Neural progenitor cell (in vitro differentiated cells): ENCODE results near the gene TMPRSS9.

Source experiments
- EZH2 ChIP-seq: fragments of 200-600 bp; sonication (generic); IDR thresholded peaks from 2 replicates; pipeline ENCODE4 v1.6.1; 2017; ENCODE audit warnings: antibody characterized with exemption, mild to moderate bottlenecking, moderate library complexity
- TF ChIP-seq, protein P1 (sequence below): fragments of 200-600 bp; sonication (generic); IDR thresholded peaks from 2 replicates; pipeline ENCODE4 v1.5.1; 2017; ENCODE audit warnings: antibody characterized with exemption, mild to moderate bottlenecking

DNA sequence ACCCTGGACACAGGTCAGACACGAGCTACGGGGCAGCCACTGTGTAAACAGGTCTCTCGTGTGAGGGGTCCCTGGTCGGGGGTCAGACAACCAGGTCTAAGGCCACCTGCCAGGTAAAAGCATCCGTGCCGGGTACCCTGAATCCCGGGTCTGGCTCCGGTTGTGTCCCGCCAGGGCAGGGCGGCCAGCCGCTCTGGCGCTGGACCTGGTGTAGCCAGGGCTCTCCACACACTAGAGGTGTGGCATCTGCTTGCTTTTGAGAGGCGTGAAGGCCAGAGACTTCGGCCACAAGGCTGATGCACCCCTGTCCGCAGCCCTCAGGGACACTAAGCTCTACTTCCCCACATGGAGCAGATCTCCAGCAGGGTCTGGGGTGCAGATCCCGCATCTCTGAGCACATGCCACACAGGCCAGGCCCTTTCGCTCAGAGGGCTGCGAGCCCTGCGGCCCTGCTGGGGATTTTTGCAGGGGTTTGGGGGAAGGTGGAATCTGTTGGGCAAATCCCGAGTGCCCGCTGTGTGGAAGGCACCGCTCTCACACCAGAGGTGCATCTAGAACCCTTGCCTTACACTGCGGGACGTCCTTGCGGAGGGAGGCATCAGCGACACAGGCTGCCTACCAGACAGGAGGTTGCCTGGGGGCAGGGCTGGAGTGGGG, 81.2 kb downstream of the TMPRSS9 start:
- TF ChIP-seq, protein P1, sequence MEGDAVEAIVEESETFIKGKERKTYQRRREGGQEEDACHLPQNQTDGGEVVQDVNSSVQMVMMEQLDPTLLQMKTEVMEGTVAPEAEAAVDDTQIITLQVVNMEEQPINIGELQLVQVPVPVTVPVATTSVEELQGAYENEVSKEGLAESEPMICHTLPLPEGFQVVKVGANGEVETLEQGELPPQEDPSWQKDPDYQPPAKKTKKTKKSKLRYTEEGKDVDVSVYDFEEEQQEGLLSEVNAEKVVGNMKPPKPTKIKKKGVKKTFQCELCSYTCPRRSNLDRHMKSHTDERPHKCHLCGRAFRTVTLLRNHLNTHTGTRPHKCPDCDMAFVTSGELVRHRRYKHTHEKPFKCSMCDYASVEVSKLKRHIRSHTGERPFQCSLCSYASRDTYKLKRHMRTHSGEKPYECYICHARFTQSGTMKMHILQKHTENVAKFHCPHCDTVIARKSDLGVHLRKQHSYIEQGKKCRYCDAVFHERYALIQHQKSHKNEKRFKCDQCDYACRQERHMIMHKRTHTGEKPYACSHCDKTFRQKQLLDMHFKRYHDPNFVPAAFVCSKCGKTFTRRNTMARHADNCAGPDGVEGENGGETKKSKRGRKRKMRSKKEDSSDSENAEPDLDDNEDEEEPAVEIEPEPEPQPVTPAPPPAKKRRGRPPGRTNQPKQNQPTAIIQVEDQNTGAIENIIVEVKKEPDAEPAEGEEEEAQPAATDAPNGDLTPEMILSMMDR: no peak
- no peak for TF ChIP-seq EZH2
